HG03457 (cell line): ENCODE measurements around the gene DRAP1.

Source experiments
- ATAC-seq: cut with Tn5 transposase; IDR thresholded peaks from one replicate; pipeline ENCODE4 v1.9.1; 2021; ENCODE audit warnings: moderate number of reproducible peaks; ENCODE audit not compliant: unreplicated experiment

Gene DRAP1

DNA sequence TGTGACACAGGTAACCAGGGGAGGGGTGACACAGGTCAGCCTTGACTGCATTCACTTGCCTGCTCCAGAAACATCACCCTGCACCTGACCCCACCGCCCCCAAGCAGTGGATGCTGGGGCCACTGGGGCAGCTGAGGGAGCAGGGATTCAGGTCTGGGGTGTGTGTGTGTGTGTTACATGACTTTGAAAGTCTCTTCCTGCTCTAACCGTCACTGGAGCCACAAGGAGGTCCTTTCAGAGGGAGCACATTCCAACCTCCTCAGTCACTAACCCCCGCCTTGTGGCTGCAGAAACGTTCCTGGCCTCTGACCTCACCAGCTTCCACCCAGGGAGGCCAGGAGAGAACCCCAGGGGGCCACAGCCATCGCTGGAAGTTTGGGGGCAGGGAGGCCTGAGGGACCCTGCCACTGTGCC is 16.2 kb upstream of the DRAP1 start:
- no peak for ATAC-seq

DNA sequence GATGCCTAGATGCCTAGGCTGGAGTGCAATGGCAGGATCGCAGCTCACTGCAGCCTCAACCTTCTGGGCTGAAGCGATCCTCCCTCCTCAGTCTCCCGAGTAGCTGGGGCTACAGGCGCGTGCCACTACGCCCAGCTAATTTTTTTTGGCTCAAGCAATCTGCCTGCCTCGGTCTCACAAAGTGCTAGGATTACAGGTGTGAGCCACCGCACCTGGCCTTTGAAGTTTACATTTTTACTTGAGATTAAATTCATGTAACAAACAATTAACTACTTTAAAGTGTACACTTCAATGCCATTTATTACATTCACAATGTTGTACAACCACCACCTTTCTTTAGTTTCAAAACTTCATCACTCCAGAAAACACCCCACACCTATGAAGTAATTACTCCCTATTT is 15.5 kb upstream of the DRAP1 start:
- no peak for ATAC-seq

DNA sequence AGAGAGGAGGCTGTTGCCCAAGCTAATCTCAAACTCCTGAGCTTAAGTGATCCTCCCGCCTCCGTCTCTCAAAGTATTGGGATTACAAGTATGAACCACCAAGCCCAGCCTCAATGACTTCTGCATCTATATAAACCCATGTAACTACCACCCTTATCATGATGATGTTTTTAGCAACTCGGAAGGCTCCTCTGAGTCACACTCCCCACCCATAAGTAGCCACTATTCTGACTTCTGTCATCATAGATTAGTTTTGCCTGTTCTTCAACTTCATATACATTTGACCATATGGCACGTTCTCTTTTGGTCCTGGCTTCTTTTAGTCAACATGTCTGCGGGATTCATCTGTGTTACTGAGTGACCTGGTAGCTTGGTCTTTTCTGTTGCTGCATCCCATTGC is 12.6 kb upstream of the DRAP1 start:
- ATAC-seq = no peak

- no peak for ATAC-seq
Observed at GRCh38 chr11:65907878-65908277, 11.3 kb upstream of the DRAP1 start.

DNA sequence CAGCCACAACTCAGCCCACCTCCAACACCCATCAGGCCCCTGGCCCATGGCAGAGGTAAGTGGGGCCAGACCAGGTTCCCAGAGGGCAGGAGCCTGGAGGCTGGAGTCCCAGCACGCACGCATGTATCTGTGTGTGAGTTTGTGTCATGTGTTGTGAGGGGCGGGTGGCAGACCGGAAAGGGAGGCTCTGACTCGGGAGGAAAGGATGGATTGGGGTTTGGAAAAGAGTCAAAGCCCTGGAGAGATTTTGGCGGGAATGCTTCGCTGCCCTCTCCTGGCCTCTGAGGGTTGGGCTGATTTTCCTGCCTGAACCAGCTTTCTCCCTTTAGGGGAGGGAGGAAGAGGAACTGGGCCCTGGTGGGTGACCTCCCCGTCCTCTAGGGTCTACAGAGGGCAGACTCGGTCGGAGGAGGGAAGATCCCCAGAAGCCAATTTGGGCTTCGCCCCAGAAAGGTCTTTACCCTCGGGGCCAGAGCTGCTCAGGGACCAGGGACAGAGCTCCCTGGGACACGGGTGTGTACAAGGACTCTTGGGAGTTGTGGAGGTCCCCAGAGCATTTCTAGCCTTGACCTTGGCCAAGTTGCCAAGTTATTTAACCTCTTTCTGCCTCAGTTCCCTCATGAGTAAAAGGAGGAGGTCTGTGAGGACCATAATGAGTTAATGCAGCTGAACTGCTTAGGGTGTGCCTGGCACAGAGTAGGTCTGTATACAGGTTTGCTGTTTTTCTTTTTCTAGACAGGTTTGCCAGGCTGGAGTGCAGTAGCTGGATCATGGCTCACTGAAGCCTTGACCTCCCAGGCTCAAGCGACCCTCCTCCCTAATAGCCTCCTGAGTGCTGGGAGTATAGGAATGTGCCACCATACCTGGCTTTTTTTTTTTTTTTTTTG is 7.3 kb upstream of the DRAP1 start:
- ATAC-seq = no peak

DNA sequence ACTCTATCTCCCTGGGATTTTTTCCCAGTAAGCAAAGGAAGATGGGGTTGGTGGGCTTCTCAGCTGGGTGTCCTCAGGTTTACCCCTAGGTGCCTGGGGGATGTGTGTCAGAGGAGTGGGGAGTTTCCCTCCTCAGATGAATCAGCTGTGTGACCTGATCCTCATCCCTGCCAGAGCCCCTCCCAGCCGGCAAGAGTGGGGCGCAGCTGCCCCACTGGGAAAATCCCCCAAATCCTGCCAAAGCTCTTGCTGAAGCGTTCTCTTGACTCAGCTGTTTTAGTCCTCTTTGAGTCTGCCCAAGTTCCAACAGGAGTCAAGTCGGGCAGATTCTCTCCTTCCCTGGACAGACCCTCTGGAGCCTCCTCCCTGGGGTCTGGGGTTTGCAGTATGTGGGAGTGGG is 6.4 kb upstream of the DRAP1 start:
- ATAC-seq = no peak

DNA sequence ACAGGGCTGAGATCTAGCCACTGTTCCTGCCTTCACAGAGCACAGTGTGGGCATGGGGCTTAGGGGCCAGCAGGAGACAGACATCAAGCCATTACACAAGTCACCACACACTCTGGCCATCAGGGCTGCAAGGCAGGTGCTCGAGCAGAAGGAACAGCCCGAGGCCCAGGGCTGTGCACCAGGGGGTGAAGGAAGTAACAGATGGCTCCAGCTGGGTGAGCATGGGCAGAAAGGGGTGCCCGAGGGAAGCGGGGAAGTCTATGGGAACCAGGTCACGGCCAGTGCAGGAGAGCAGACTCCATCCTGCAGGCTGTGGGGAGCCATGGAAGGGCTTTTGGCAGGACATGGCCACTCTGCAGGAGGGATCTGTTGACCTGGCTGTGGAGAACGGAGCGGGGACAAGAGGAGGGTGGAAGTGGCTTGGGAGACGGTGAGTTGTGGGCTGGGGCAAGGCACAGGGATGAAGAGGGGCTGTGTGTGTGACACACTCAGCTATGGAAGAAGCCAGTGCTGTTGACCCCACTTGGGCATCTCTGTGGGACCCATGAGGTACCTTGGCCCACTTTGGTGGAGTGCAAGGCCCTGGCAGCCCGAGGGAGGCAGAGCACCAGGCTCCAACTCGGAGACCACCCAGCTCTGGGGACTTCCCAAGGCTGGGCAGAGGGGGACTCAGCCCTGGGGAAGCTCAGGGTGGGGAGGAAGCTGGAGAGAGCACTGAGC is 4.0 kb upstream of the DRAP1 start:
- ATAC-seq = no peak

GRCh38 chr11:65915821-65916251 is 3.4 kb upstream of the DRAP1 start:
- no peak for ATAC-seq

GRCh38 chr11:65916391-65916790 is 2.8 kb upstream of the DRAP1 start:
- ATAC-seq = no peak

- ATAC-seq = no peak
Observed at GRCh38 chr11:65917077-65917433, 2.2 kb upstream of the DRAP1 start.

GRCh38 chr11:65917434-65918210 is 1.6 kb upstream of the DRAP1 start:
- ATAC-seq = no peak

GRCh38 chr11:65918211-65919140 is 750 bp upstream of the DRAP1 start, which contains the start of gene C11orf68:
Gene C11orf68 (minus strand): TSS chr11:65919062. CDS start chr11:65919031, 31 bp downstream.
- peak; percentile 38 for ATAC-seq

- ATAC-seq = peak; percentile 13
Observed at GRCh38 chr11:65919573-65920371, 546 bp downstream of the DRAP1 start.

- ATAC-seq = no peak
Observed at GRCh38 chr11:65920372-65920802, 1.2 kb downstream of the DRAP1 start.

DNA sequence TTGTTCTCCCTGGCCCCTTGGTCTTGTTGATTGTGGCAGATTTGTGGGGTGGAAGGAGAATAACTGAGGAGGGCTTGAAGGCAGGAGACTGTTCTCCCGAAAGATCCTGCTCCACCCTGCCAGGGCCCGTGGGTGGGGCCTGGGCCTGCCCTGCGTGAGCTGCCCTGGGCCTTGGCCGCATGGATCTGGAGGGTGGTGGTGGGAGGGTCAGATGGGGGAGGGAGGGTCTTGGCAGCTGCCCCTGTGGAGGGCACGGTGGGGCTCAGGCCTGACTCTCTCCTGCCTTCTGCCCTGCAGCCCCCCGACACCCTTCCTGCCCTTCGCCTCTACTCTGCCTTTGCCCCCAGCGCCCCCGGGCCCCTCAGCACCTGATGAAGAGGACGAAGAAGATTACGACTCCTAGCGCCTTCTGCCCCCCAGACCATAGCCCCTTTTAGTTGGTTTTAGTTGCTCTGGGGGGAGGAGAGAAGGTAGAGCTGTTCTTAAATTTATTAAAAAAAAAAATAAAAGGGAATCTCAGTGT is 1.9 kb downstream of the DRAP1 start:
- ATAC-seq = no peak

- no peak for ATAC-seq
Observed at GRCh38 chr11:65921876-65922275, 2.6 kb downstream of the DRAP1 start.

- no peak for ATAC-seq
Observed at GRCh38 chr11:65922565-65922964, 3.3 kb downstream of the DRAP1 start.

DNA sequence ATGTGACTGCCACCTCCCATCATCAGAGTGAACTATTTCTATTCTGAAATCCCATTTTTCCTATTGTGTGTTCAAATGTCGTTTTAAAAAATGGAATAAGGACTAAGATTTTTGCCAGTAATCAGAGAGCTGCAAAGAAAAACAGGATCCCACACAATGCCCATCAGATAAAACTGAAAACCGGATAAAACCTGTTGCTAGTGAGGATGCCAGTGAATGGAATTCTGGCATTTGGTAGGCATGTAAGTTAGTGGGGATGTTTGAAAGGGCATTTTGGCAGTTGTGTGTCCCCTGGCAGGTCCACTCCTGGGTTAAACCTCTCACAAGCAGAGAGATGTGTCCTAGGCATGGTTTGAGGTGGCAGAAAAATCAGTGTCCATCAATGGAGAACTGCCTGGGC is 6.2 kb downstream of the DRAP1 start:
- ATAC-seq = no peak

GRCh38 chr11:65927904-65928397 is 8.7 kb downstream of the DRAP1 start:
- ATAC-seq = peak; percentile 51
